ENCODE results near the gene CAPN15. TPM values are rescaled to one million over a fixed set of nuclear protein-coding genes. Genes with fewer than 3 reads are reported as not detected.

Gene CAPN15
- total RNA-seq, 6 experiments from 2014 or later: 17.3 to 34.3 (median 23.3) TPM

GRCh38 chr16:548586-548985, 21.1 kb downstream of the CAPN15 start:
- TF ChIP-seq CTCF (IDR thresholded peaks at IDR 0.05) (no peak), POLR2A (IDR thresholded peaks at IDR 0.05) (no peak)
- intact Hi-C loops (cut with DNase I): no loop called here
- Histone ChIP-seq H3K27me3 (no peaks in the 10 kb centered on the region), H3K27ac (no peak overlapping the region), H3K4me3 (no peak overlapping the region), H3K36me3 (peaks cover 0 to 17% (median 5%) of the 10 kb centered on the region in 4 donors), H3K4me1 (peaks cover 0 to 6% (median 3%) of the 10 kb centered on the region in 4 donors), H3K9me3 (no peaks in the 10 kb centered on the region)
- WGBS (ENCODE audit: insufficient coverage, low coverage, low lambda C conversion rate, missing lambda C conversion rate): 100% methylated on average over 1 of the region's 21 CpGs
- DNase-seq: no peak
- ATAC-seq: no peak

GRCh38 chr16:549544-550263, 22.2 kb downstream of the CAPN15 start:
- Histone ChIP-seq H3K9me3 (no peaks in the 10 kb centered on the region), H3K27ac (no peak overlapping the region), H3K27me3 (no peaks in the 10 kb centered on the region), H3K36me3 (peaks cover 0 to 17% (median 5%) of the 10 kb centered on the region in 4 donors), H3K4me3 (no peak overlapping the region), H3K4me1 (no peaks in the 10 kb centered on the region)
- DNase-seq: no peak
- intact Hi-C loops (cut with DNase I): no loop called here
- whole genome bisulfite sequencing (ENCODE audit: insufficient coverage, low coverage, low lambda C conversion rate, missing lambda C conversion rate): 97% methylated on average over 11 of the region's 54 CpGs
- no peak for ATAC-seq
- no peak for TF ChIP-seq POLR2A (IDR thresholded peaks at IDR 0.05)
- TF ChIP-seq CTCF (IDR thresholded peaks at IDR 0.05): no peak

GRCh38 chr16:551210-551609, 23.7 kb downstream of the CAPN15 start:
- Histone ChIP-seq H3K27ac (no peak overlapping the region), H3K36me3 (peaks cover 0 to 17% (median 5%) of the 10 kb centered on the region in 4 donors), H3K4me1 (no peaks in the 10 kb centered on the region), H3K9me3 (no peaks in the 10 kb centered on the region), H3K4me3 (no peak overlapping the region), H3K27me3 (no peaks in the 10 kb centered on the region)
- intact Hi-C loops (cut with DNase I): no loop called here
- DNase-seq: no peak
- 100% methylated on average over 5 of the region's 28 CpGs for WGBS (ENCODE audit: insufficient coverage, low coverage, low lambda C conversion rate, missing lambda C conversion rate)
- ATAC-seq: no peak
- no peak for TF ChIP-seq POLR2A (IDR thresholded peaks at IDR 0.05)
- TF ChIP-seq CTCF (IDR thresholded peaks at IDR 0.05): no peak

DNA sequence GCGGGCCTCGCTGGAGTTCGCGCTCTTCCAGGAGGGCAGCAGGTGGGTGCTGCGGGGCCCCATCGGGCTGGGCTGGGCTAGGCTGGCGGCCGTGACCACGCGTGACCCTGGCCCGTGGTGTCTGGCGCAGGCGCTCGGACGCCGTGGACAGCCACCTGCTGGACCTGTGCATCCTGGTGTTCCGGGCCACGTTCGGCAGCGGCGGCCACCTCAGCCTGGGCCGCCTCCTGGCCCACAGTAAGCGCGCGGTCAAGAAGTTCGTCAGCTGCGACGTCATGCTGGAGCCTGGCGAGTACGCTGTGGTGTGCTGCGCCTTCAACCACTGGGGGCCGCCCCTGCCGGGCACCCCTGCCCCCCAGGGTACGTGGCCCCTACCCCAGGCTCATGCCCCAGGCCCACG, 24.7 kb downstream of the CAPN15 start:
- Histone ChIP-seq H3K4me1 (no peaks in the 10 kb centered on the region), H3K36me3 (peaks cover 0 to 17% (median 5%) of the 10 kb centered on the region in 4 donors), H3K27me3 (no peaks in the 10 kb centered on the region), H3K27ac (no peak overlapping the region), H3K9me3 (no peaks in the 10 kb centered on the region), H3K4me3 (no peak overlapping the region)
- ATAC-seq (no peak), DNase-seq (no peak)
- intact Hi-C loops (cut with DNase I): no loop called here
- TF ChIP-seq POLR2A (IDR thresholded peaks at IDR 0.05) (no peak), CTCF (IDR thresholded peaks at IDR 0.05) (no peak)
- WGBS (ENCODE audit: insufficient coverage, low coverage, low lambda C conversion rate, missing lambda C conversion rate): 100% methylated on average over 4 of the region's 35 CpGs

All from right lobe of liver (tissue), 6 donors.